ENCODE results near the gene HEPHL1.
"Not testable (repeated sequence)": the region's sequence is repeated elsewhere in the genome, so short reads cannot be mapped to it uniquely, and the experiment has no call there.

HEPHL1 gene, protein sequence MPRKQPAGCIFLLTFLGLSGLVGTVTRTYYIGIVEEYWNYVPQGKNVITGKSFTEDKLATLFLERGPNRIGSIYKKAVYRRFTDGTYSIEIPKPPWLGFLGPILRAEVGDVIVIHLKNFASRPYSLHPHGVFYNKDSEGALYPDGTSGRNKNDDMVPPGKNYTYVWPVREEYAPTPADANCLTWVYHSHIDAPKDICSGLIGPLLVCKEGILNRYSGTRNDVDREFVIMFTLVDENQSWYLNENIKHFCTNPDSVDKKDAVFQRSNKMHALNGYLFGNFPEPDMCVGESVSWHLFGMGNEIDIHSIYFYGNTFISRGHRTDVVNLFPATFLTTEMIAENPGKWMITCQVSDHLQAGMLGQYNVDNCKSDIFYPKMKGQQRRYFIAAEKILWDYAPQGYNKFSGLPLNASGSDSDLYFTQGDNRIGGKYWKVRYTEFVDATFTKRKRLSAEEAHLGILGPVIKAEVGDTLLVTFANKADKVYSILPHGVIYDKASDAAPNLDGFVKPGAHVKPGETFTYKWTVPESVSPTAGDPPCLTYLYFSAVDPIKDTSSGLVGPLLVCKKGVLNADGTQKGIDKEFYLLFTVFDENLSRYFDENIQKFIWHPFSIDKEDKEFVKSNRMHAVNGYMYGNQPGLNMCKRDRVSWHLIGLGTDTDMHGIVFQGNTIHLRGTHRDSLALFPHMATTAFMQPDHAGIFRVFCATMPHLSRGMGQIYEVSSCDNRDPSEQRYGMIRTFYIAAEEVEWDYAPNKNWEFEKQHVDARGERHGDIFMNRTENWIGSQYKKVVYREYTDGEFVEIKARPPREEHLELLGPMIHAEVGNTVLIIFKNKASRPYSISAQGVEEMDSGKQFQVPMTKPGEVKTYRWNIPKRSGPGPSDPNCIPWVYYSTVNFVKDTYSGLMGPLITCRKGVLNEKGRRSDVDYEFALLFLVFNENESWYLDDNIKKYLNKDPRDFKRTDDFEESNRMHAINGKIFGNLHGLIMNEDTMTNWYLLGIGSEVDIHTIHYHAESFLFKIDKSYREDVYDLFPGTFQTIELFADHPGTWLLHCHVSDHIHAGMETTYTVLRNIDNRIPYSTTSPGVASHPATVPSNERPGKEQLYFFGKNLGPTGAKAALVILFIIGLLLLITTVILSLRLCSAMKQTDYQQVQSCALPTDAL

DNA sequence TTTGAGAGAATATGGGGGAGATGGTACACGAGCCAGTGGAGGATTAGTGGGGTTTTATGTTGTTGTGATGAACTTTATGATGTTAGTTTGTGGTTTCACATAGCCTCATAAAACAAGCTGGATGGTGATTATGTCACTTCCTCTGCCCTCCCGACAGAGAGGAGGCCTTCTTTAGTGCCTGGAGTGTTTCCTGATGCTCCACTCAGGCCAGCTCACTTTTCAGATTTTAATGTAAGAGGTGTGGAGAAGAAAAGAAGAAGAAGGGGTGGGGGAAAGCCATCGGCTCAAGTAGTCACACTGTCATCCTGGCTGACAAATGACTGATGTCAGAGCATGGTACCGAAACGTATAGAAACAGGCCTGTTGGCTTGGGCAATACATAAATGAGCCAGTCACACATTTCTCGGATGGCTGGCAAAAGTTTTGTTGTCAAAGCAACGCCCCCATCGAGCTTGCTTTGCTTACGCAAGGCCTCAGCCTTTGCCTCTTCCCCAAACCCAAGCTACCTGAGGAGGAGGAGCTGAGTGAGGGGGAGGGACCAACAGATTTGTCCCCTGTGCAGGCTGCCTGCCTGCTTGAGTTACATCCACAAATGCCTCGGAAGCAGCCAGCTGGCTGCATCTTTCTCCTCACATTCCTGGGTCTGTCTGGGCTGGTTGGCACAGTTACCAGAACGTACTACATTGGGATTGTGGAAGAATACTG, at the start of gene HEPHL1:
HEPHL1 (plus strand) TSS at position 578 of the 705 bp plus-strand sequence; CDS start at position 593, 15 bp downstream.
- DNase-seq (ENCODE audit: insufficient read length, low spot score), result no peak

DNA sequence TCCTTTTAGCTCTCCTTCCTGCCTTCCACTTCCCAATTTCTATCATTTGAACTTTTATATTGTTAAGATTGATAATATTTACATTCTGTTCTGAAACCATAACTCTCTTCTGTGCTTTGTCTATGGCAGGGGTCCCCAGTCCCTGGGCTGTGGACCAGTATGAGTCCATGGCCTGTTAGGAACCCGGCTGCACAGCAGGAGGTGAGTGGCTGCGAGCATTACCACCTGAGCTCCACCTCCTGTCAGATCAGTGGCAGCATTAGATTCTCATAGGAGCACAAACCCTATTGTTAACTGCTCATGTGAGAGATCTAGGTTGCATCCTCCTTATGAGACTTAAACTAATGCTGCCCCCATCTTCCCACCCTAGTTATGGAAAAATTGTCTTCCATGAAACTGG, 48.4 kb upstream of the HEPHL1 start:
- DNase-seq (ENCODE audit: insufficient read length, low spot score), result no peak
- FAIRE-seq, result no peak

More for the DNA sequence above, at the start of gene HEPHL1:
- FAIRE-seq, result no peak

DNA sequence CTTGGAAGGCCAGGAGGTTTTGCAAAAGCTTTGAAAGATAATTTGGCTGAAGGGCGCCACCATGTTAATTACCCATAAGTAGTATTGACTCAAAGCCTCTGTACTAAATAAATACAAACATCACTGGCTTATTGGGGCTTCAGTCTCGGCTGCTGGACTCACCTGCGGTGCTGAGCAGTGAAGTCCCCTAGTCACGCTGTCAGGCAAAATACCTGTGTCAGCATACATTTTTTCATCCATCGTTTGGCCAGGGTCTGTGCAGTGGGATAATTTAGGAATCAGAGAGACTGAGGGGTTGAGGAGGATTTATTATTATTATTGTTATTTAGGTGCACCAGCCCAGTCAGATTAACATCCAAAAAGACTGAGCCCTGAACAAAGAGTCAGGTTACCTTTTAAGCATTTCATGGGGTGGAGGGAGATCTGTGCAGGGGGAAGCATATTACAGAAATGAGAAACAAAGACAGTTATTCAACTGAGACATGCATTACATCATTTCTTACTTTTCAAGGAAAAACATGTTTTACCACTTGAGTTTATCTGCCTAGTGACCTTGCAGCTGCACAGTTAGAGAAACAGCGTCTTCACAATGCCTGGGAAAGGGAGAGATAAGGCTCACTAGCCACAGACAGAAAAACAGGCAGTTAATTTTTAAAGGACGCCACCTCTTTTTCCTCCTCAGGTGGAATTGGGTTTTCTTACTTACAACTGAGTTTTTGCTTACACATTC, 47.7 kb upstream of the HEPHL1 start:
- not testable (repeated sequence) for DNase-seq (ENCODE audit: insufficient read length, low spot score); FAIRE-seq

DNA sequence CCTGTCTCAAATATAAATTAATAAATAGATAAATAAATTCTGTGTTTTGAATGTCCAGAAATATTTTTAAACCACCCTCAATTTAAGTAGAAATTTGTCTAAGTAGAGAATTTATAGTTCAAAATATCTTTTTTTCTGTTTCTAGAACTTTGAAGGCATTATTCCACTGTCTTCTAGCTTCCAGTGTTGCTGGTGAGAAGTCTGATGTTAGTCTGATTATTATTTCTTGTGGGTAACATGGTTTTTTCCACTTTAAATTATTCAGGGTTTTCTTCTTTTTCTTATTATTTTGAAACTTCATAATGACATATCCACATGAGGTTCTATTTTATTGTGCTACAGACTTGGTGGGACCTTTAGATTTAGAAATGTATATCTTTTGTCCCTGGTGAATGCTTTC, 46.4 kb upstream of the HEPHL1 start:
- DNase-seq (ENCODE audit: insufficient read length, low spot score) (no peak), FAIRE-seq (no peak)

DNA sequence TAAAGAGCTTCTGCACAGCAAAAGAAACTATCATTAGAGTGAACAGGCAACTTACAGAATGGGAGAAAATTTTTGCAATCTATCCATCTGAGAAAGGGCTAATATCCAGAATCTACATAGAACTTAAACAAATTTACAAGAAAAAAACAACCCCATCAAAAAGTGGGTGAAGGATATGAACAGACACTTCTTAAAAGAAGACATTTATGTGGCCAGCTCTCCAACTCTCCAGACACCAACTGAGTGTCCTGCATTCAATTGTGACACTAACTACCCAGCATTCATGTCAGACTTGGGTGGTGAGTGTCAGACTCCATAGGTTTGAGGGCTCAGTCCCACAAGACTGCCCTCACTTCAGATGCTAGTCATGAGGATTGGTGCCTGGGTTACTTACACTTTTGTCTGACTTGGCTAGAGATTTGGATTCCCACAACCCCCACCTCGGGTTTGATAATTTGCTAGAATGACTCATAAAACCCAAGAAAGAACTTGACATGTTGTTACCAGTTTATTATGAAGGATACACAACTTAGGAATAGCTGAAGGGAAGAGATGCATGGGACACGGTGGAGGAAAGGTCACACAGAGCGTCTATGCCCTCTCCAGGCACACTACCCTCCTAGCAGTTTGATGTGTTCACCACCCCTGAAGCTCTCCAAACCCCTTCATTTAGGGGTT, 44.4 kb upstream of the HEPHL1 start:
- not testable (repeated sequence) for DNase-seq (ENCODE audit: insufficient read length, low spot score); FAIRE-seq

DNA sequence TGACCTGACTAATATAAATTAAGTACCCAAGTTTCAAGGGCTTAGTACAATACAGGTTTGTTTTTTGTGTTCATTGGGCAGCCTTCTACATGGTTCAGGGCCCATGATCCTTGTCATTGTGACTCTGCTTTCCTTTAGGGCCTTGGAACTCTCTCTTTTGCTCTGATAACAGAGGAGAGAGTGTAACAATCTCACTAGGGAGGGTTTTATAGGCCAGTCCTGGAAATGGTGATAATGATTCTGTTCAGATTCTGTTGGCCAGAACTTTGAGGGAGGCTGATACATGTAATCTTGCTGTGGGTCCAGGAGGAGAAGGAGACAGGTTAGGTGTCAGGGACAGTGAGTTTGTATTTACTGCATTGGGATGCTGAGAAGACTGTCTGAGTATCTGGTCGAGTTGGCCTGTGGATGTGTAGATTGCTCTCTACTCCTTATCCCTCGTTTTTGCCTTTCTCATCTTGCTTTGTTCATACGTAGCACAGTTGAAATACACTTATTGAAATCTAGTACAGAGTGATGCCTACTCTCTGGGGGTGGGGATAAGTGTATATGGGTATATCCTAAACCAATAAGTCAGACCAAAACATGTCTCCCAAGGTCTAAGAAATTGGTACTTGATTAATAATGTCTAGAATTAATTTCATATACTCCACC, 37.5 kb upstream of the HEPHL1 start:
- DNase-seq (ENCODE audit: insufficient read length, low spot score) (no peak), FAIRE-seq (no peak)

DNA sequence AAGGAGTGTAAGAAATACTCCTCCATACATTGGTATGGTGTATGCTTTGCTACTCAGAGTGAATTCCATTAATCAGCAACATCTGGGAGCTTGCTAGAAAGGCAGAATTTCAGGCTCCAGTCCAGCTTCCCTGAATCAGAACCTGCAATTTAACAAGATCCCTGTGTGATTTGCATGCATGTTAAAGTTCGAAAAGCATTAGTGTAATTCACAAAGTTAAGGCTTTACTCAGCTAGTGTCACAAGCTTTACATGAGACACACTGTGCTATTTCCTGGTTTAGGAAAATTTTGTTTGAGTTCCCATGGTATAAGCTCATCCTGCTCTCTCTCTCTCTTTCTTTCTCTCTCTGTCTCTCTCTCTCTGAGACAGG, 37.0 kb upstream of the HEPHL1 start:
- no peak for FAIRE-seq
- DNase-seq (ENCODE audit: insufficient read length, low spot score), result no peak

DNA sequence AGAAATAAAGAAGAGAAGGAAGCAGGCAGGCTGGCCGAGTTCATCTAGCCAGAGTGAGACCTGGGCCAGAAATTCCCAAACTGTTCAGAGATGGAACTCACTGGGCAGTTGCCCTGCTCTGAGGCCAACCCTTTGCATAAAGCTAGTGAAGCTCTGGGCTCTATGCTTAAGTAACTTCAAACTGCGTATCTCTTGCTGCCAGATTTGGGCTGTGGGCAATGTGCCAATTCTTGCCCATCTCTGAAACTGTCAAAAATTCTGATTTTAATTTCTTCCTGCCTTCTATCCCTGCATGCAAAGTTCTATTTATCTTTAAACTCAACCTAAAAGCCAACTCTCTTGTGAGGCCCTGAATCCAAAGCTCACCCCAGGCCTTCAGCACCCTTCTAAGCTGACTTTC, 36.2 kb upstream of the HEPHL1 start:
- no peak for FAIRE-seq
- DNase-seq (ENCODE audit: insufficient read length, low spot score), result no peak

DNA sequence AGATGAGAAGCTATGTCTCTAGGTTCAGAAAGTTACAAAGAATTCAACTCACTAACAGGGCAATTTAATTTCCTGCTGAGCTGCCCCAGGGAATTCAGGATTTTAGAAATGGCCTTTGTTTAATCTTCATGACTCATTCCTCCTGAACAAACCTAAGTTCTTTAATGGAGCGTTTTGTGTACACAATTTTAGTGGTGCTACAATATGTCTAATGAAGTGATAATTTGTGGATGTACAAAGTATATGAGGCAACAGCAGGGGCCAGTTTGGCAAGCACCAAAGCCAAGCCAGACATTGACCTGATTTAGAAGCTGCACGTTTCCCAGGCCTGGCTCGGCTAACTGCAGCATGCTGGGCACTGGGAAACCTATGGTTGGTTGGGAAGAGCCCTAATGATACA, 34.4 kb upstream of the HEPHL1 start:
- DNase-seq (ENCODE audit: insufficient read length, low spot score), result no peak
- FAIRE-seq, result no peak

DNA sequence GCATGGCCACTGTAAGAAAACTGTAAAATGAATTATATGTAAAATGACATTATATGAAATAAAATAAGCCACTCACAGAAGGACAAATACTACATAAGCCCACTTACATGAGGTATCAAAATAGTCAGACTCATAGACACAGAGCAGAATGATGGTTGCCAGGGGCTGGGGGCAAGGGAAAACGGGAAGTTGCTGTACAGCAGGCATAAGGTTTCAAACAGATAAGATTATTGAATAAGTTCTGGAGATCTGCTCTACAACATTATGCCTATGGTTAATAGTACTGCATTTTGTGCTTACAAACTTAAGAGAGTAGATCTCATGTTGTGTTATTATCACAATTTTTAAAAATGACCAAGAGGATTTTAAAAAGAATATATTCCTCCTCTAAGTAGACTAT, 32.7 kb upstream of the HEPHL1 start:
- FAIRE-seq, result no peak
- no peak for DNase-seq (ENCODE audit: insufficient read length, low spot score)

DNA sequence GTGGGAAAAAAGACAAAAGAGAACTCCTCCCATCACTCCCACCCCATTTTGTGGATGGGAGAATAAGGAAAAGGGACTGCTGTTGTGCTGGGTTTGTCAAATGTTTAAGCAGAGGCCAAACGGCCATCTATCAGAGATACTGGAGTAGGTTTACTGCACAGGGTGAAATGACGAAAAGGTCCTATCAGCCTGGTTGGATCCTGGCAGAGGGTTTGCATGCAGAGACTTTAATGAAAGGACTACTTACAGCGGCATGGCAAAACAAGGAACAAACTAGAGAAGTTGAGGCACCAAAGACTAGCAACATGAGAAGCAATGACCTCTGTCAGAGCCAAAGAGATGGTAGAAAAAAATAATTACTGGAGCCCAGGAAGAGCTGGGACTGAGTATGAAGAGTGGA, 32.2 kb upstream of the HEPHL1 start:
- DNase-seq (ENCODE audit: insufficient read length, low spot score), result no peak
- no peak for FAIRE-seq

DNA sequence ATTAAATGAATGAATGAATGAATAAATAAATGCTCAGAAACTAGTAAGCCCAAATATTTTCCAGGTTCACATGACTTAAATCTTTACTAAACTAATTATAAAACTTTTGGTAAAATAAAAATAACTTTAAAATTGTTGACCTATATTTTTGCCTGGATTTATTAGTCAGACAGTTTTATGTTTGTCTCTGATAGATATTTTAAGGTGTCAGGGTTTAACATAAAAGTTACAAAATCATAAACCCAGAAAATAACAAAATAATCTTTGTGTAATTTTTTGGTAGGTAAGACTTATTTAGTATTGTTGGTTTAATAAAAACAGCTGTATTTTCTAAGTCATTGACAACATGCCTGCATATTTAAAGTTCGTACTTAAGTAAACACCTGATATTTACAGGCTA, 27.4 kb upstream of the HEPHL1 start:
- DNase-seq (ENCODE audit: insufficient read length, low spot score) (no peak), FAIRE-seq (no peak)

DNA sequence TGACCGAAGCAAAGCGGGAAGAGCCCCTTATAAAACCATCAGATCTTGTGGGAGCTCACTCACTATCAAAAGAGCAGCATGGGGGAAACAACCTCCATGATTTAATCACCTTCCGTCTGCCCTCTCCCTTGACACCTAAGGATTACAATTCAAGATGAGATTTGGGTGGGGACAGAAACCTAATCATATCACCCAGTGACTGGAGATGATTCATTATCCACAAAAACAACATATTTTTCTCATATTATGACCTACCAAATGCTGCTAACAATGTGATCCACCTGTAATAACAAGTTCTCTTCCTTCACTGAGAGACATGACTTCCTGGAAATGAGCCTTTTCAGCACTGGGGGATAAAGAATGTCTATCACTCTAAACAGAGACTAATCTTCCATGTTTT, 23.4 kb upstream of the HEPHL1 start:
- DNase-seq (ENCODE audit: insufficient read length, low spot score) (no peak), FAIRE-seq (no peak)

DNA sequence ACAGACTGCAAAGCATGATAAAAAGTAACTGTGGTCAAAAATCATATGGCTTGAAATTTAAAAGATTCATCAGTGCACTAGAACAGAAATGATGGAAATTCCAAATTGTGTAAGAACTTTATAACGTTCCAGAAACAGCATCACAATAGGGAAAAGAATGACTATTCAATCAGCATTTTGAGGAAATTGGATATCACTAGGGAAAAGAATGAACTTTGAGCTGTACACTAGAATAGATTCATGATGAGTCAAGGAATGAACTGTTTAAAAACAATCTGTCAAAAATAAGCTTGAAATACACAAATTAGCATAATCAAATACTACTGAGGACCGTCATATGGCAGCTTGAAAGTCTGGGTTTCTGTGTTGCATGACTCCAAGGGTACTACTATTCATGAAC, 20.5 kb upstream of the HEPHL1 start:
- no peak for DNase-seq (ENCODE audit: insufficient read length, low spot score)
- no peak for FAIRE-seq

DNA sequence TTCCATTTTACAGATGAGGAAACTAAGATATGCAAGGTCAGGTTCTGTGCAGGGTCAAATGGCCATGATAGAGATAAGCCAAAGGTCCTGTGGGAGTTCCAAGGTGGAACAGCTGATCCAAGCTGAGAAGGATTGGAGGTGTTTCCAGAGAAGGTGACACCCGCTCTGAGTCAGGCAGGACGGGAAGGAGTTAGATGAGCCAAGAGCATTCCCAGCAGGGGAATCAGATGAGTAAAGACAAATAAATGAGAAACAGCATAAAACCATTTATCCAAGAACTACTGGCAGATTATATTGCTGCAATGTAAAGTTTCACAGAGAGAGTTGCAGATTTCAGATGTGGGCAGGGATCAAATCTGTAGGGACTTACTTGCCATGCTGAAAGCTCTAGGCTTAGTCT, 18.9 kb upstream of the HEPHL1 start:
- DNase-seq (ENCODE audit: insufficient read length, low spot score) (no peak), FAIRE-seq (no peak)

DNA sequence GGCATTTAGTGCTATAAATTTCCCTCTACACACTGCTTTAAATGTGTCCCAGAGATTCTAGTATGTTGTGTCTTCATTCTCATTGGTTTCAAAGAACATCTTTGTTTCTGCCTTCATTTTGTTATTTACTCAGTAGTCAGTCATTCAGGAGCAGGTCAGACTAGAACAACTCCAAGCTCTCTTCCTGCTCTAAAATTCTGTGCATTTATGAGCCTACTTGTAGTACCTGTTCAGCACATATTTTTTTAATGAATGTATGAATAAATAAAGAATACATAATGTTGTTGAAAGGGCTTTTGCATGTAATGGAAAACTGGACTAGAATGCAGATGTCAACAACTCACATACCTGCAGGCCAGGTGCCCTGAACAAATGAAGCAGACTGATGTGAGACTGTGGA, 13.7 kb upstream of the HEPHL1 start:
- FAIRE-seq (no peak), DNase-seq (ENCODE audit: insufficient read length, low spot score) (no peak)

DNA sequence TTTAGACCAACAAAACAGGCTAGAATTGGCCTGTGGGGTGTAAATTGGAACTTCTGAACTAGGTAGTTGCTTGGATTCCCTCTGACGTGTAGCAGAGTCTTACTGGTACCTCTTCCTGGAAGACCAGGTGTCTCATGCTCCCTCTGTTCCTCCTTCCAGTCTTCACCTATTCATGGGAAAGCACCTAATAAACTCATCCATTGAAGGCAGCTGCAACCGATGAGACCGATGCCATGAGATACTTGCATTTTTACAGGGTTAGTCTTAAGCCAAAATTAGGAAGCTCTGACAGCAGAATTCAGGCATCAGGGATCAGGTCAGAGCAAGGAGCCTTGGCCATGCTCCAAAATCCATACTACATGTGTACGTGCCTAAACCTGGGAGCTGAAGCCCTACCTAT, 13.2 kb upstream of the HEPHL1 start:
- no peak for FAIRE-seq
- no peak for DNase-seq (ENCODE audit: insufficient read length, low spot score)

DNA sequence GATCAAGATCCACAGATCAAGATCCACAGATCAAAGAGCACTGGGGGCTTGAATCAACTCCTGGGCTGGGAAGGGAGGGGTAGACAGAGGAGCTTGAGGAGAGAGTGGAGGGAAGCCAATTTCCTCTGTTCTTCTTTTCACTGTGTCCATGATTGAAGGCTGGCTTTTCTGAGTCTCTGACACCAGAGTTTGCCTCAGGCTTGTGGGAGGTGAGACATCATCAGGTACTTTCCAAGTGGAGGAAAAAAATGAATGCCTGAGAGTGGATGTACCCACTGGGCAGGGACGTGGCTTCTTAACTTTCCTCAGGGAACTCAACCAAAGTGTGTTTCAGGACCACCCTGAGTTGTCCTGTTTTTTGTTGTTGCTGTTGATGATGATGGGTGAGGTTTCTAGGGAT, 11.0 kb upstream of the HEPHL1 start:
- FAIRE-seq (no peak), DNase-seq (ENCODE audit: insufficient read length, low spot score) (no peak)

DNA sequence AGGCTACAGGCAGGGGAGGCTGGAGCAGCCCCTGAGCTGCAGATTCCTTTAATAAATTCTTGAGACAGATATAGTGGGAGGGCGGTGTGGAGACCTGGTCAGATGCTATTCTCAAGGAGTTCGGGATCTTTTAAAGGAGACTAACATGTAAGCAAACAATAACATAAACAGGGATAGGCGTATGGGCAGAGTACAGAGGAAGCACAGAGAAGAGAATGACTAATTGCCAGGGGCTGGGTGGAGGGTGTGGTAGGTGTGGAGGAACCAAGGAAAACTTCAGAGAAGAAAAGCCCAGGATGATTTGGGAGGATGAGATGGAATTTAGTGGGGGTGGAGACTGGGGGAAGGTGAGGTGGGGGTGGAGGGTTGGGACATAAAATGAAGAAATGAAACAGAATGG, 9.7 kb upstream of the HEPHL1 start:
- no peak for FAIRE-seq
- no peak for DNase-seq (ENCODE audit: insufficient read length, low spot score)
